SK-N-MC (cell line): ENCODE data around the gene RO60.
"Not testable (repeated sequence)": the region's sequence is repeated elsewhere in the genome, so short reads cannot be mapped to it uniquely, and the experiment has no call there.

Experiments used
- DNase-seq: peaks from one replicate; pipeline ENCODE4 v3.0.0-alpha.2; 2011; ENCODE audit warnings: low read depth, low spot score
- H3K27ac ChIP-seq: fragments of 200-600 bp; sonication (generic); 2 replicates; pipeline ENCODE4 v1.5.1; 2016; ENCODE audit warnings: mixed run types
- H3K36me3 ChIP-seq: fragments of 200-600 bp; sonication (generic); 2 replicates; pipeline ENCODE4 v1.6.1; 2017; ENCODE audit warnings: antibody characterized with exemption, low read length, mixed read lengths; ENCODE audit not compliant: insufficient read depth
- H3K4me3 ChIP-seq: fragments of 200-600 bp; sonication (generic); 2 replicates; pipeline ENCODE4 v1.5.1; 2016
- H3K9ac ChIP-seq: fragments of 200-600 bp; sonication (generic); 2 replicates; pipeline ENCODE4 v1.8.0; 2017; ENCODE audit warnings: mixed run types, mixed read lengths; ENCODE audit not compliant: insufficient read length
- H3K9me3 ChIP-seq: fragments of 200-600 bp; sonication (generic); 2 replicates; pipeline ENCODE4 v1.6.1; 2017; ENCODE audit warnings: low read depth, mild to moderate bottlenecking, antibody characterized with exemption, low read length, moderate library complexity, mixed read lengths
- EZH2 ChIP-seq: fragments of 200-600 bp; sonication (generic); IDR thresholded peaks from one replicate; pipeline ENCODE4 v1.6.1; 2017; ENCODE audit warnings: antibody characterized with exemption
- FOXP2 ChIP-seq: optimal IDR thresholded peaks from 2 replicates; pipeline ENCODE3; 2011; ENCODE audit warnings: mild to moderate bottlenecking, moderate library complexity; ENCODE audit not compliant: insufficient read depth; ENCODE audit errors: extremely low read length, control extremely low read depth
- POLR2AphosphoS5 ChIP-seq: IDR thresholded peaks from 2 replicates; pipeline ENCODE4 v1.6.1; 2012; ENCODE audit warnings: mild to moderate bottlenecking, low read depth, low read length, borderline replicate concordance

RO60 gene

GRCh38 chr1:193030280-193030679 is 29.1 kb upstream of the RO60 start:
- H3K36me3 ChIP-seq, result peaks cover 49% of the 10 kb centered on the region
- no peak for TF ChIP-seq EZH2
- no peak for TF ChIP-seq FOXP2
- TF ChIP-seq POLR2AphosphoS5, result no peak
- H3K27ac ChIP-seq, result no peak overlapping the region
- peaks cover 4% of the 10 kb centered on the region; the same call in 1 of the 2 replicates for H3K9me3 ChIP-seq
- no peak overlapping the region for H3K4me3 ChIP-seq
- no peak for DNase-seq
- H3K9ac ChIP-seq, result peak overlapping the region; percentile 45

- peaks cover 8% of the 10 kb centered on the region; the same call in 1 of the 2 replicates for H3K9me3 ChIP-seq
- DNase-seq, result no peak
- H3K27ac ChIP-seq, result no peak overlapping the region
- H3K9ac ChIP-seq, result no peak overlapping the region
- TF ChIP-seq POLR2AphosphoS5 (no peak), FOXP2 (no peak), EZH2 (no peak)
- peaks cover 48% of the 10 kb centered on the region for H3K36me3 ChIP-seq
- H3K4me3 ChIP-seq, result no peak overlapping the region
Measured at GRCh38 chr1:193031431-193031830, 28.0 kb upstream of the RO60 start.

GRCh38 chr1:193032643-193033427 is 26.6 kb upstream of the RO60 start:
- H3K27ac ChIP-seq, DNase-seq, H3K4me3 ChIP-seq, H3K9ac ChIP-seq: not testable (repeated sequence)
- Histone ChIP-seq H3K9me3 (peaks cover 12% of the 10 kb centered on the region; the same call in 1 of the 2 replicates), H3K36me3 (peaks cover 52% of the 10 kb centered on the region)

DNA sequence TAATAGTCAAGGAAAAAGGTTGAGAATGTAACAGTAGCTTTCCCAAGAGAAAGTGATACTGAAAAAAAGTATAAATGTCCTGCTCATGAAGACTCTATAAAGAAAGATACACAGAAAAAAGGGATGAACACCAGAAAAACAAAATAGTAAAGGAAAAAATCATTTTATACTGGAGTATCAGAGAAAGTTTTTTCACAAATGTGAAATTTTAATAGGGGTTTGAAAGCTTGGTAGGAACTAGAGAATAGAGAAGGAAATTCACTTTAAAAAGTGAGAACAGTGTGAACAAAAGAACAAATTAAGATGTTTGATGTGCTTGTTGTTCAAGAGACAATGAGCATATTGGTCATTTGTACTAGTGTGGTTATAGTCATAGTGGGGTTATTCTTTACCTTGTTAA is 25.8 kb upstream of the RO60 start:
- no peak overlapping the region for H3K4me3 ChIP-seq
- peaks cover 12% of the 10 kb centered on the region; the same call in 1 of the 2 replicates for H3K9me3 ChIP-seq
- H3K36me3 ChIP-seq, result peaks cover 53% of the 10 kb centered on the region
- no peak overlapping the region for H3K27ac ChIP-seq
- DNase-seq, result no peak
- H3K9ac ChIP-seq, result no peak overlapping the region
- TF ChIP-seq EZH2 (no peak), POLR2AphosphoS5 (no peak), FOXP2 (no peak)

GRCh38 chr1:193036337-193037047 is 22.9 kb upstream of the RO60 start:
- TF ChIP-seq POLR2AphosphoS5 (no peak), FOXP2 (no peak), EZH2 (no peak)
- no peak for DNase-seq
- no peak overlapping the region for H3K9ac ChIP-seq
- no peak overlapping the region for H3K4me3 ChIP-seq
- peaks cover 12% of the 10 kb centered on the region; the same call in 1 of the 2 replicates for H3K9me3 ChIP-seq
- H3K36me3 ChIP-seq, result peaks cover 69% of the 10 kb centered on the region
- H3K27ac ChIP-seq, result no peak overlapping the region

DNA sequence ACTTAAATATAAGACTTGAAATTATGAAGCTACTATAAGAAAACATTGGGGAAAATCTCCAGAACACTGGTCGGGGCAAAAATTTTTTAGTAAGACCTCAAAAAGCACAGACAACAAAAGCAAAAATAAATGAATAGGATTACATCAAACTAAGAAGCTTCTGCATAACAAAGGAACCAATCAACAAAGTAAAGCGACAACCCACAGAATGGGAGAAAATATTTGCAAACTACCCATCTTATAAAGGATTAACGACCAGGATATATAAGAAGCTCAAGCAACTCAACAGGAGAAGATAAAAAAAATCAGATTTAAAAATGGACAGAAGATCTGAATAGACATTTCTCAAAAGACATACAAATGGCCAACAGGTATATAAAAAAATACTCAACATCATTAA is 19.4 kb upstream of the RO60 start:
- peaks cover 76% of the 10 kb centered on the region for H3K36me3 ChIP-seq
- no peak overlapping the region for H3K4me3 ChIP-seq
- DNase-seq, result no peak
- 0 out of 2 replicates have a peak, but pooled peaks cover 8% of the 10 kb centered on the region for H3K9me3 ChIP-seq
- no peak for TF ChIP-seq POLR2AphosphoS5
- no peak for TF ChIP-seq FOXP2
- TF ChIP-seq EZH2, result no peak
- no peak overlapping the region for H3K9ac ChIP-seq
- no peak overlapping the region for H3K27ac ChIP-seq

- TF ChIP-seq EZH2 (no peak), POLR2AphosphoS5 (no peak), FOXP2 (no peak)
- no peak for DNase-seq
- Histone ChIP-seq H3K27ac (no peak overlapping the region), H3K36me3 (peaks cover 73% of the 10 kb centered on the region), H3K9me3 (no peaks in the 10 kb centered on the region), H3K4me3 (no peak overlapping the region), H3K9ac (no peak overlapping the region)
Measured at GRCh38 chr1:193042766-193043691, 16.4 kb upstream of the RO60 start.

DNA sequence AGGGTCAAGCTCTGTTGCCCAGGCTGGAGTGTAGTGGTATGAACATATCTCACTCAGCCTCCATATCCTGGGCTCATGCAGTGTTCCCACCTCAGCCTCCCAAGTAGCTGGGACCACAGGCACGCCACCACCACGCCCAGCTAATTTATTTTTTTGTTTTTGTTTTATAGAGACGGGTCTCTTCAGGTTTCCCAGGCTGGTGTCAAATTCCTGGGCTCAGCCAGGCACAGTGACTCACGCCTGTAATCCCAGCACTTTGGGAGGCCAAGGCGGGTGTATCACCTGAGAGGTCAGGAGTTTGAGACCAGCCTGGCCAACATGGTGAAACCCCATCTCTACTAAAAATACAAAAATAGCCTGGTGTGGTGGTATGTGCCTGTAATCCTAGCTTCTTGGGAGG is 10.5 kb upstream of the RO60 start:
- DNase-seq, result not testable (repeated sequence)
- Histone ChIP-seq H3K36me3 (peaks cover 64% of the 10 kb centered on the region), H3K27ac (peak overlapping the region; percentile 15; the same call in 1 of the 2 replicates)

DNA sequence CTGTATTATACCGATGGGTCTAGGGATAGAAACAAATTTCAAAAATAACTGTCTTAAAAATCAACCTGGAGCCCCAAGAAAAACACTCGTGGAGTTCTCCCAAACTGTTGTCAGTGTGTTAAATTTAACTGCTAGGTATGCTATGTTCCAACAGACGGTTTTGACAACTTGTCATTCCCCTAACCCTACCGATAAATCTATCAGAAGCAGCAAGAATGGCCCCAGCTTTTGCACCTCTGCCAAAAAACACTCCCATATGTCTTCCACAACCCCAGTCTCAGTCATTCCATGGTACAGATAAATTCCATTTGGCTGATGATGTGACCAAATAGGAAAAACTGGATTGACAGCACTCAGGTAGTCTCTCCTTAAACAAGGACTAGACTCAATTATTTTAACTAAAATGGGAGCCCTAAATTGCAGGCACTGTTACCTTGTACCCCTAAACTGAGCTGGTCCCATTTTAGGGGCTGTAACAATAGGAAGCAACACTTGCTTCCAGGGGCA is 5.2 kb upstream of the RO60 start:
- H3K36me3 ChIP-seq, result peaks cover 33% of the 10 kb centered on the region
- no peak for DNase-seq
- H3K4me3 ChIP-seq, result no peak overlapping the region
- no peak overlapping the region for H3K27ac ChIP-seq
- no peaks in the 10 kb centered on the region for H3K9me3 ChIP-seq
- no peak overlapping the region for H3K9ac ChIP-seq
- TF ChIP-seq EZH2, result no peak
- no peak for TF ChIP-seq POLR2AphosphoS5
- TF ChIP-seq FOXP2, result no peak

More for the DNA sequence above, 10.5 kb upstream of the RO60 start:
- not testable (repeated sequence) for H3K9ac ChIP-seq, H3K9me3 ChIP-seq, H3K4me3 ChIP-seq
